A549 (cell line): ENCODE results near the gene DERL2. TPM values are rescaled to one million over a fixed set of nuclear protein-coding genes. Genes with fewer than 3 reads are reported as not detected.

Experiments used
- ATAC-seq, 2 experiments: fragments of 200-7000 bp in 1 of 2; fragments of >200 bp in 1 of 2; cut with Nextera tagmentation in 1 of 2; cut with Tn5 transposase in 1 of 2; 3 replicates each; pipeline versions ENCODE4 v1.8.0 to v1.9.1; 2018 to 2020; ENCODE audit warnings: mild to moderate bottlenecking in 1 of 2, moderate library complexity in 1 of 2
- CTCF ChIA-PET: fragments of 300-600 bp; sonication (Branson Sonifier 250); formaldehyde crosslinking; extraction: SDS; loops from one replicate; lab custom pipeline; 2021; ENCODE audit warnings: antibody characterized with exemption, inconsistent platforms; lab: Yijun Ruan, JAX
- POLR2A ChIA-PET: fragments of 350-600 bp; formaldehyde crosslinking; extraction: SDS; loops from one replicate; lab custom pipeline; 2021; ENCODE audit warnings: antibody characterized with exemption, inconsistent platforms; lab: Yijun Ruan, JAX
- DNase-seq, 2 experiments: peaks; one replicate each; pipeline versions ENCODE4 v3.0.0 to v3.0.0-alpha.2; 2011 to 2016; ENCODE audit warnings: low read depth in 1 of 2, low spot score in 1 of 2
- FAIRE-seq: peaks from 2 replicates; lab custom pipeline; 2011; peaks lifted over from hg19 to GRCh38; lab: Jason Lieb, UNC
- H3K27ac ChIP-seq, 2 experiments: fragments of >200 bp; sonication (Bioruptor Twin); formaldehyde crosslinking; 3 replicates each; pipeline ENCODE4 v1.5.1; 2016 to 2017
- H3K4me1 ChIP-seq: fragments of >200 bp; sonication (Bioruptor Twin); formaldehyde crosslinking; 3 replicates; pipeline ENCODE4 v1.6.1; 2016
- H3K4me2 ChIP-seq: fragments of >200 bp; sonication (Bioruptor Twin); formaldehyde crosslinking; 3 replicates; pipeline ENCODE4 v1.6.1; 2016
- H3K4me3 ChIP-seq: fragments of >200 bp; sonication (Bioruptor Twin); formaldehyde crosslinking; 3 replicates; pipeline ENCODE4 v1.5.1; 2016
- H3K9me3 ChIP-seq: fragments of >200 bp; sonication (Bioruptor Twin); formaldehyde crosslinking; 3 replicates; pipeline ENCODE4 v1.6.1; 2016
- CHD2 ChIP-seq: fragments of 150-350 bp; IDR thresholded peaks from 2 replicates; pipeline ENCODE4 v1.6.1; 2014; ENCODE audit warnings: low read length; ENCODE audit not compliant: partially characterized antibody
- FOSB ChIP-seq: fragments of 250-450 bp; sonication (Bioruptor Pico); IDR thresholded peaks from 2 replicates; pipeline ENCODE4 v1.5.0; 2020; ENCODE audit warnings: mild to moderate bottlenecking, moderate library complexity
- FOXS1 ChIP-seq: fragments of 250-450 bp; sonication (Bioruptor Pico); IDR thresholded peaks from 2 replicates; pipeline ENCODE4 v1.5.0; 2020; ENCODE audit warnings: mild to moderate bottlenecking, moderate library complexity
- HDAC2 ChIP-seq: fragments of 200-600 bp; sonication (generic); IDR thresholded peaks from 2 replicates; pipeline ENCODE4 v1.6.1; 2016
- JUNB ChIP-seq: fragments of >200 bp; sonication (Bioruptor Twin); formaldehyde crosslinking; IDR thresholded peaks from 2 replicates; pipeline ENCODE4 v1.6.1; 2016
- KDM1A ChIP-seq: fragments of 200-600 bp; sonication (generic); IDR thresholded peaks from 2 replicates; pipeline ENCODE4 v1.6.1; 2016; ENCODE audit warnings: low read depth, mild to moderate bottlenecking
- KDM5A ChIP-seq: fragments of 200-600 bp; sonication (generic); IDR thresholded peaks from 2 replicates; pipeline ENCODE4 v1.6.1; 2016; ENCODE audit warnings: antibody characterized with exemption, mild to moderate bottlenecking
- NPAS2 ChIP-seq: fragments of 250-450 bp; sonication (Bioruptor Pico); IDR thresholded peaks from 2 replicates; pipeline ENCODE4 v1.8.0; 2022; ENCODE audit warnings: mild to moderate bottlenecking, moderate library complexity, borderline replicate concordance
- NR3C1 ChIP-seq: fragments of >200 bp; sonication (Bioruptor Twin); formaldehyde crosslinking; IDR thresholded peaks from 3 replicates; pipeline ENCODE4 v1.6.1; 2017
- PHF8 ChIP-seq: fragments of 200-600 bp; sonication (generic); IDR thresholded peaks from 2 replicates; pipeline ENCODE4 v1.6.1; 2016; ENCODE audit warnings: low read depth, mild to moderate bottlenecking, antibody characterized with exemption, moderate library complexity, borderline replicate concordance
- POLR2AphosphoS2 ChIP-seq: conservative IDR thresholded peaks from 2 replicates; pipeline ENCODE4 v1.6.1; 2012; ENCODE audit warnings: low read length, improper control_type of control experiment, inconsistent platforms
- RAD21 ChIP-seq, 2 experiments: fragments of >200 bp in 1 of 2; sonication (Bioruptor Twin) in 1 of 2; formaldehyde crosslinking in 1 of 2; IDR thresholded peaks in 1 of 2; conservative IDR thresholded peaks in 1 of 2; 2 replicates in 1 of 2; 3 replicates in 1 of 2; pipeline ENCODE4 v1.6.1; 2012 to 2018; ENCODE audit warnings: inconsistent platforms in 1 of 2
- SMC3 ChIP-seq: fragments of >200 bp; sonication (Bioruptor Twin); formaldehyde crosslinking; IDR thresholded peaks from 3 replicates; pipeline ENCODE4 v1.6.1; 2018; ENCODE audit warnings: inconsistent platforms
- TP53 ChIP-seq: fragments of 250-450 bp; sonication (Bioruptor Pico); IDR thresholded peaks from 2 replicates; pipeline ENCODE4 v1.5.0; 2021; ENCODE audit warnings: mild to moderate bottlenecking, moderate library complexity
- ZC3H11A ChIP-seq: fragments of 450-650 bp; IDR thresholded peaks from 2 replicates; pipeline ENCODE4 v1.6.1; 2014; ENCODE audit warnings: antibody characterized with exemption, mild to moderate bottlenecking
- ZSCAN20 ChIP-seq: fragments of 250-450 bp; sonication (Bioruptor Pico); IDR thresholded peaks from 2 replicates; pipeline ENCODE4 v1.8.0; 2022; ENCODE audit warnings: mild to moderate bottlenecking, moderate library complexity
- WGBS: methylation state at CpG from one replicate; pipeline ENCODE4 v1.1.6; 2017; ENCODE audit errors: missing lambda C conversion rate; 5-methylcytosine and 5-hydroxymethylcytosine counted together
- polyA plus RNA-seq, 4 experiments: library from polyadenylated mRNA; depleted of rRNA in 3 of 4; stranded (reverse); fragments of >200 nt; fragmentation: RNase III in 1 of 4; extraction: RNeasy Plus Mini Kit Qiagen cat#74134 plus additional on column Dnase treatment in 1 of 4; gene quantifications; 2 replicates in 3 of 4; 3 replicates in 1 of 4; pipeline ENCODE4 v1.2.3, GENCODE V29; 2011 to 2017
- TF ChIP-seq, protein P1 (sequence below): fragments of 150-350 bp; IDR thresholded peaks from 2 replicates; pipeline ENCODE4 v1.6.1; 2014; ENCODE audit warnings: low read depth, mild to moderate bottlenecking, low read length
- TF ChIP-seq, protein P2 (sequence below): fragments of >200 bp; sonication (Bioruptor Twin); formaldehyde crosslinking; IDR thresholded peaks from 3 replicates; pipeline ENCODE4 v1.5.1; 2016
- TF ChIP-seq, protein P3 (sequence below): IDR thresholded peaks from 2 replicates; pipeline ENCODE4 v1.6.1; 2012; ENCODE audit warnings: low read depth, borderline replicate concordance
- TF ChIP-seq, protein P4 (sequence below): fragments of 250-450 bp; sonication (Bioruptor Pico); IDR thresholded peaks from 2 replicates; pipeline ENCODE4 v1.5.0; 2020; ENCODE audit warnings: low read depth, mild to moderate bottlenecking, moderate library complexity
- TF ChIP-seq, protein P5 (sequence below): IDR thresholded peaks from 2 replicates; pipeline ENCODE4 v1.6.1; 2012

DERL2 gene
- polyA plus RNA-seq, 2 of the 4 experiments (the other 2 are of a cell fraction) = 113 to 139 TPM

DNA sequence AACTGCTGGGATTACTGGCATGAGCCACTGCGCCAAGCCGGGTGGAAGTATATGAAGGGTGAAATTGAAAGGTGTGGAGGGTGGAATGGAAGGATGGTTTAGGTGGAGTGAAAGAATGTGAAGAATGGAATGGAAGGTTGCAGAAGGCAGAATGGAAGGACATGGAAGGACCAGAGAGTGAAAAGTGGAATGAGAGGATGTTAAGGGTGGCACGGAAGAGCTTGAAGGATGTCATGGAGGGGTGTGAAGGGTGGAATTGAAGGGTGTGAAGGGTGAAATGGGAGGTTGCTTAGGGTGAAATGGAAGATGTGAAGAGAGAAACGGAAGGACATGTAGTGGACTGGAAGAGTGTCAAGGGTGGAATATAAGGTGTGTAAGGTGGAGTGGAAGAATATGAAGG is 16.6 kb upstream of the DERL2 start:
- POLR2A ChIA-PET = interaction anchor here (1.3 kb wide), 1 partner anchor 17 kb away, joined by 7 read pairs; the partner anchor contains the start of genes DERL2 and MIS12
- no peak for DNase-seq
- H3K9me3 ChIP-seq = 0 out of 3 replicates have a peak, but pooled peaks cover 3% of the 10 kb centered on the region
- CTCF ChIA-PET = interaction anchor here (0.8 kb wide), 1 partner anchor 80 kb away, joined by 5 read pairs; no protein-coding TSS in a partner anchor
- H3K4me1 ChIP-seq = peaks cover 7% of the 10 kb centered on the region; the same call in 2 of the 3 replicates
- no peak overlapping the region for H3K4me3 ChIP-seq
- FAIRE-seq = no peak
- no peak for ATAC-seq
- no peak overlapping the region for H3K27ac ChIP-seq
- TF ChIP-seq, protein P1, sequence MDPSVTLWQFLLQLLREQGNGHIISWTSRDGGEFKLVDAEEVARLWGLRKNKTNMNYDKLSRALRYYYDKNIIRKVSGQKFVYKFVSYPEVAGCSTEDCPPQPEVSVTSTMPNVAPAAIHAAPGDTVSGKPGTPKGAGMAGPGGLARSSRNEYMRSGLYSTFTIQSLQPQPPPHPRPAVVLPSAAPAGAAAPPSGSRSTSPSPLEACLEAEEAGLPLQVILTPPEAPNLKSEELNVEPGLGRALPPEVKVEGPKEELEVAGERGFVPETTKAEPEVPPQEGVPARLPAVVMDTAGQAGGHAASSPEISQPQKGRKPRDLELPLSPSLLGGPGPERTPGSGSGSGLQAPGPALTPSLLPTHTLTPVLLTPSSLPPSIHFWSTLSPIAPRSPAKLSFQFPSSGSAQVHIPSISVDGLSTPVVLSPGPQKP = no peak
- TF ChIP-seq, protein P2, sequence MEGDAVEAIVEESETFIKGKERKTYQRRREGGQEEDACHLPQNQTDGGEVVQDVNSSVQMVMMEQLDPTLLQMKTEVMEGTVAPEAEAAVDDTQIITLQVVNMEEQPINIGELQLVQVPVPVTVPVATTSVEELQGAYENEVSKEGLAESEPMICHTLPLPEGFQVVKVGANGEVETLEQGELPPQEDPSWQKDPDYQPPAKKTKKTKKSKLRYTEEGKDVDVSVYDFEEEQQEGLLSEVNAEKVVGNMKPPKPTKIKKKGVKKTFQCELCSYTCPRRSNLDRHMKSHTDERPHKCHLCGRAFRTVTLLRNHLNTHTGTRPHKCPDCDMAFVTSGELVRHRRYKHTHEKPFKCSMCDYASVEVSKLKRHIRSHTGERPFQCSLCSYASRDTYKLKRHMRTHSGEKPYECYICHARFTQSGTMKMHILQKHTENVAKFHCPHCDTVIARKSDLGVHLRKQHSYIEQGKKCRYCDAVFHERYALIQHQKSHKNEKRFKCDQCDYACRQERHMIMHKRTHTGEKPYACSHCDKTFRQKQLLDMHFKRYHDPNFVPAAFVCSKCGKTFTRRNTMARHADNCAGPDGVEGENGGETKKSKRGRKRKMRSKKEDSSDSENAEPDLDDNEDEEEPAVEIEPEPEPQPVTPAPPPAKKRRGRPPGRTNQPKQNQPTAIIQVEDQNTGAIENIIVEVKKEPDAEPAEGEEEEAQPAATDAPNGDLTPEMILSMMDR = no peak
- TF ChIP-seq CHD2 (no peak), NR3C1 (no peak), JUNB (no peak), POLR2AphosphoS2 (no peak), PHF8 (no peak), FOXS1 (no peak), HDAC2 (no peak), KDM1A (no peak)
- TF ChIP-seq, protein P3, sequence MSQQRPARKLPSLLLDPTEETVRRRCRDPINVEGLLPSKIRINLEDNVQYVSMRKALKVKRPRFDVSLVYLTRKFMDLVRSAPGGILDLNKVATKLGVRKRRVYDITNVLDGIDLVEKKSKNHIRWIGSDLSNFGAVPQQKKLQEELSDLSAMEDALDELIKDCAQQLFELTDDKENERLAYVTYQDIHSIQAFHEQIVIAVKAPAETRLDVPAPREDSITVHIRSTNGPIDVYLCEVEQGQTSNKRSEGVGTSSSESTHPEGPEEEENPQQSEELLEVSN = no peak
- H3K4me2 ChIP-seq = no peak overlapping the region
- WGBS = 91% methylated on average over 4 of the region's 4 CpGs

DNA sequence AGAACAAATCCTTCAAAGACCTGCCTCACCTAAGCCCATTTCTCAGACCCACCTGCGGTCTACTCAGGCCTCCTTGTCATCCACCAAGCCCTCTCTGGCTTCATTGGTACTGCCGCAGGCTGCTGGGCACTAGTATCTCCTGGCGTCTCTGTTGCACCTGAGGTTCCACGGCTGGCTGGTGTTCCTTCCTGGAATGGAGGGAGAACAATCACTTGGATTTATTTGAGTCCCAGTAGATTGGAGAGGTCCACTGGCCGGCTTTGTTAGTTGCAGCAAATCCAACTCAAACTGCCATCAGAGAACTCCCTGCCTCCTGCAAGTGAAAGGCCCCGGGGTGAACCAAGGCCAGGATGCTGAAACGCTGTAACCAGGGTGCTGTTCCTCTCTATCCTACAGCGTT is 15.7 kb upstream of the DERL2 start:
- FAIRE-seq = no peak
- TF ChIP-seq ZC3H11A (no peak), KDM5A (no peak), ZSCAN20 (CRISPR knock-in tag) (no peak), RAD21 (conservative IDR thresholded peaks at IDR 0.05 in 1 of 2, IDR thresholded peaks at IDR 0.05 in 1 of 2) (no peak), NPAS2 (CRISPR knock-in tag) (no peak), TP53 (no peak), FOSB (no peak), SMC3 (no peak)
- TF ChIP-seq, protein P4, sequence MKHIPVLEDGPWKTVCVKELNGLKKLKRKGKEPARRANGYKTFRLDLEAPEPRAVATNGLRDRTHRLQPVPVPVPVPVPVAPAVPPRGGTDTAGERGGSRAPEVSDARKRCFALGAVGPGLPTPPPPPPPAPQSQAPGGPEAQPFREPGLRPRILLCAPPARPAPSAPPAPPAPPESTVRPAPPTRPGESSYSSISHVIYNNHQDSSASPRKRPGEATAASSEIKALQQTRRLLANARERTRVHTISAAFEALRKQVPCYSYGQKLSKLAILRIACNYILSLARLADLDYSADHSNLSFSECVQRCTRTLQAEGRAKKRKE (CRISPR knock-in tag) = no peak
- TF ChIP-seq, protein P2 = no peak
- TF ChIP-seq, protein P5, sequence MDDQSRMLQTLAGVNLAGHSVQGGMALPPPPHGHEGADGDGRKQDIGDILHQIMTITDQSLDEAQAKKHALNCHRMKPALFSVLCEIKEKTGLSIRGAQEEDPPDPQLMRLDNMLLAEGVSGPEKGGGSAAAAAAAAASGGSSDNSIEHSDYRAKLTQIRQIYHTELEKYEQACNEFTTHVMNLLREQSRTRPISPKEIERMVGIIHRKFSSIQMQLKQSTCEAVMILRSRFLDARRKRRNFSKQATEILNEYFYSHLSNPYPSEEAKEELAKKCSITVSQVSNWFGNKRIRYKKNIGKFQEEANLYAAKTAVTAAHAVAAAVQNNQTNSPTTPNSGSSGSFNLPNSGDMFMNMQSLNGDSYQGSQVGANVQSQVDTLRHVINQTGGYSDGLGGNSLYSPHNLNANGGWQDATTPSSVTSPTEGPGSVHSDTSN = no peak
- WGBS = 77% methylated on average over 8 of the region's 8 CpGs
- peak in 1 of 2 experiments; percentile 9; a peak in 1 of 6 replicates for ATAC-seq
- Histone ChIP-seq H3K4me2 (no peak overlapping the region), H3K4me1 (peaks cover 7% of the 10 kb centered on the region; the same call in 2 of the 3 replicates), H3K27ac (no peak overlapping the region), H3K4me3 (no peak overlapping the region), H3K9me3 (peaks cover 7% of the 10 kb centered on the region; the same call in 1 of the 3 replicates)
- ChIA-PET POLR2A (interaction anchor here (2.6 kb wide), 1 partner anchor 15 kb away, joined by 33 read pairs; the partner anchor contains the start of genes DERL2 and MIS12), CTCF (interaction anchor here (0.6 to 1.2 kb wide), 3 partner anchors 13 to 63 kb away, joined by 3 read pairs; partner anchors contain the start of gene C1QBP)
- DNase-seq = no peak
